GM13977 (cell line): ENCODE measurements around the gene HPGD.

Source experiments
- DNase-seq: peaks from one replicate; pipeline ENCODE4 v3.0.0; 2012; ENCODE audit warnings: low spot score
- CTCF ChIP-seq: IDR thresholded peaks from 2 replicates; pipeline ENCODE4 v1.5.1; 2012; ENCODE audit warnings: mild to moderate bottlenecking, control low read depth; ENCODE audit not compliant: insufficient read depth; ENCODE audit errors: extremely low read depth, missing control alignments
- in situ Hi-C: fragments of 300-500 bp; cut with MboI; formaldehyde crosslinking; loops from one replicate; pipeline ENCODE4 v1.12.0; 2022; ENCODE audit warnings: low sequenced_read_pairs, low pct_unique_long_range_greater_than_20kb, mixed read lengths, inconsistent platforms; ENCODE audit not compliant: unreplicated experiment

HPGD gene

GRCh38 chr4:174540175-174540574 is 17.9 kb upstream of the HPGD start:
- no peak for DNase-seq
- TF ChIP-seq CTCF = no peak
- in situ Hi-C loops = no loop called here

DNA sequence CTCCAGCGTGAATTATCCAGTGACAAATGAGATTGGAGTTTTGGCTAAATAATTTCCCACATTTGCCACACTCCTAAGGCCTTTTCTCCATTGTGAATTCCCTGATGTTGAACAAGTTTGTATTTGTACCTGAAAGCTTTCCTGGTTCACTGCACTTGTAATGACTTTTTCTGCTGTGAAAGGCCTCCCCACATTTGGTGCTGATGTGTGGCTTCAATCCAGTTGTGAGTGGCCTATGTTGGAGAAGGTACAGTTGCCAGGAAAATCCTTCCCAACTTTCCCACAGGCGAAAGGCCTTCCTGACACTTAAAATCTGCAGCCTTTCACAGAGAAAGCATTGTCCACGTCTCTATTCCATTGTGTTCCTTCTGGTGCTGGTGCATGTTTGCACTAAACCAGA is 17.3 kb upstream of the HPGD start:
- in situ Hi-C loops = no loop called here
- no peak for TF ChIP-seq CTCF
- DNase-seq = no peak

DNA sequence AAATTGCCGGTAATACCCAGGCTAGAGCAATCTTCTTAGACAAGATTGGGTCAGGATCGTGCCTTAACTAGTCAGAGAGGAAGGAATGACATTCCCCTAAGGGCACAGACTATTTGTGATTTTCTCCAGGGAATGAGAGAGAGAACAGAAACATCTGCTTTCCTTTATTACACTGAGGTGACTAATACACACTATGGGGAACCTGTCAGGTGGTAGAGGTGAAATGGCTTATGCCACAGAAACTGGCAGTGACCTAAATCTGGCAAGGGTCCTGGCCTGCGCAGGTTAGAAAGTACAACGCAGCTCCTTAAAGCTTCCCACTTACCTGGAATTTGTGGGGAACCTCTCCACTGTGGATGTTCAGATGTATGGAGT is 16.6 kb upstream of the HPGD start:
- no peak for DNase-seq
- in situ Hi-C loops = no loop called here
- no peak for TF ChIP-seq CTCF

DNA sequence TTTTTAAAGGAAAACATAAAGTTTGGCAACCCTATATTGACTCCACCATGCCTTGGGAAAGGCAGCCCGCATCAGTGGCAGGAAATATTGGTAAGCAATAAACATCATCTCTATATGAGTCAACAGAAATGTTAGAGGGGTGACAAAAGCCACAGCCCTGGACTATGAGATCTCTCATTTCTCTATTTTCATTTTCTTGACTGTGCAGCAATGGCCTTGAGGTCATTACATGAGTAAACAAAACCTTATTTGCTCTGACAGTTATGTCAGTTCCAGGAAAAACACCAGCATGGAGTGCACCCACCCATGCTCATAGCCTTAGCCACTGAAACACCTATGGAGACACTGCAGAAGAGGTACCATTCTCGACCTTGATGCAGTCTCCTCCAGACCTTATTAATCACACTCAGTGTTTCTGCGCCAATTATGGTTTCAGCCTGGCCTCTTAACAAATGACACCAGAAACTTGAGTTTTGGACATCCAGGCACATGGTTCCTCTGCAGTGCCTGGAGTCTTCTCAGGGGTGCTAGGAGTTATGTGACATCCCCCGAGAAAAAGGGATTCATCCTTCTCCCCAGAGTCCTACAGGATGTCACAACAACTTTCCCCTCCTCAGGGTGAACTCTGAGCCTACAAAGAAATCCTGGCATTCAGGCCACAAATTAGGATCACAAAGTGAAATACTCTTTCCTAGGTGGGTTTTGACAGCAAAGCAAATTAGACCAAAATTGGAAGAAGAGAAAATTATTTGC is 16.0 kb upstream of the HPGD start:
- in situ Hi-C loops = no loop called here
- no peak for TF ChIP-seq CTCF
- peak; percentile 24 for DNase-seq

GRCh38 chr4:174537634-174538033 is 15.3 kb upstream of the HPGD start:
- in situ Hi-C loops = no loop called here
- no peak for DNase-seq
- TF ChIP-seq CTCF = no peak

DNA sequence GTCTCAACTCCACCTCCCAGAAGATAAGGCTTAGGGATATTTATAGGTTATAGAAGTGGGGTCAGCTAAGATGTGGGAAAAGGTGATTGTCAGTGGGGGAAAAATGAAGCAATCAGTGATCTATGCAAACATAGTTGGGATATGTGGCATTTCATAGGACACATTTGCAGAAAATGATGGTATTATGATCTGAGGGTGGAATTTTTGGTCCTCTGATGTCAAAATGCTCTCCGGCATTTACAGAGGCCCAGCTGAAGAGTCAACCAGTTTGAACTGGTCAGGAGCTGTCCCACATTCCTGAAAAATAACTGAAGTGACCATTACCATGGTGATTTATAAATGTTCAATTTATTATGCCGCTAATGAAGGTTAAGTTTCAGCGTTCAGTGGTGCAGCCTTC is 12.2 kb upstream of the HPGD start:
- no peak for TF ChIP-seq CTCF
- in situ Hi-C loops = no loop called here
- DNase-seq = no peak
